HG02763 (cell line): ENCODE results near the gene DLEC1.
"Not testable (repeated sequence)": the region's sequence is repeated elsewhere in the genome, so short reads cannot be mapped to it uniquely, and the experiment has no call there.

ENCODE experiments used
- ATAC-seq: cut with Tn5 transposase; IDR thresholded peaks from one replicate; pipeline ENCODE4 v1.9.1; 2021; ENCODE audit warnings: mild to moderate bottlenecking, moderate library complexity; ENCODE audit not compliant: unreplicated experiment

DLEC1 gene

GRCh38 chr3:38018296-38019266 lies 20.4 kb upstream of the DLEC1 start:
- ATAC-seq: no peak

DNA sequence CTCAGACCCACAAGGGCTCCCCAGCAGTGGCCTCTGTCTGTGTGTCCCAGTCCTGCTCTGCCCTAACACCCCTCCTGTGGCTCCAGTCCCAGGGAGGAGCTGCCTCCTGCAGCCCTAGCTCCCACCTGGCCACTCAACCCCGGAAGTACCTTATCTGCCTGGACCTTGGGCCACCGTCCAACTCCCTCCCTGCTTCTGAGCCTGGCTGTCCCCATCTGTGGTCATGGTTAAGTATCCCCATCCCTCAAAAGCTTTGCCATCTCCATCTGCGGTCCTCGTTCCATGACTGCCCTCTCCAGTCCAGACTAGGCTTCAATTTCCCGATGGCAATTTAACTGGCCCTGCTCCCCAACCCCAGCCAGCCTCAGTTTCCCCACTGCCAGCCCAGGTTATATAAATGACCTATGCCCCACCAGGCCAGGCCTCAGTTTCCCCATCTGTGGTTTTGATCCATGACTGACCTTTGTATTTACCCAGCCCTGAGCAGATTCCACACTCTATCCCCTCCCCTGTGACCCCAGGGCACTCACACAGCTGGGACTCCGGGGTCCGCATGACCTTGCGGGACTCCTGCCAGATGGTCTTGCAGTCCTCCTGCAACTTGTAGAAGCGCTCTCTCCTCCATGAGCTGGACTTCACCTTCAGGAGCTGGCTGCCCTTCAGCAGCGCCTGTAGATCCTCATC lies 19.2 kb upstream of the DLEC1 start:
- ATAC-seq: no peak

DNA sequence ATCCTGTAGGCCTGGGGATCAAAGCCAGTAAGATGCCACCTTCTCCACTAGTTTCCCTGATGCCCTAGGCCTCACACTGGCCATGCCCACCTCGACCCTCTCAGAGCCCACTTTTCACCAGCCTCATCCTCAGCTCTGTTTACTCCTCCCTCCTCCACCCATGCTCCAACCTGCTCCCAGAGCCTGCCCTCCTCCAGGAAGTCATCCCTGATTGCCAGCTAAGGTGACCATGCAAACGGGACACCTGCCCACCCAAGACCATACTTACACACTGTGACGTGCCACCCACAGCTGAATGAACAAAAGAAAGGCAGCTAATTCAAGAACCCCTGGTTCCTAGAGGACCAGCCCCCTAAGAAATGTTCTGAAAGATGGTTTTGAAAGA lies 18.7 kb upstream of the DLEC1 start:
- ATAC-seq: no peak

- ATAC-seq: no peak
These were observed 17.8 kb upstream of the DLEC1 start for GRCh38 chr3:38021196-38021595.

DNA sequence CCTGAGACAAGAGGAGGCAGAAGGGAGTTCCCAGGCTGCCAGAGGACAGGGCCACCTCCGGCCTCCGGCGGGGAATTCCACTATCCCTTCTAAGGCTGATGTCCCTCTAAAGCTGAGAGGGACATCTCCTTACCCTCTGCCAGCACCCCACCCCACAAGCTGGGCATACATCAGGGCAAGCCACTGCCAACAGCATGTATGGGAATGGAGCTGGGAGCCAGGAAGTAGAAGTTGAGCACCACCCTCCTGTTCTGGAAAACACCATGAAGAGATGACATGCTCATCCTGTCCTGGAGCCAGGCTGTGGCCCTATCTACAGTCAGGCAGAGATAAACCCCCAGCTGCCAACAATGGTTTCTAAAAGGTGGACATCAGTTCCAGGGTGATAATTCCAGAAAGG lies 16.7 kb upstream of the DLEC1 start:
- no peak for ATAC-seq

- no peak for ATAC-seq
These were observed 15.9 kb upstream of the DLEC1 start for GRCh38 chr3:38022896-38023709.

GRCh38 chr3:38026856-38027255 lies 12.2 kb upstream of the DLEC1 start:
- no peak for ATAC-seq

DNA sequence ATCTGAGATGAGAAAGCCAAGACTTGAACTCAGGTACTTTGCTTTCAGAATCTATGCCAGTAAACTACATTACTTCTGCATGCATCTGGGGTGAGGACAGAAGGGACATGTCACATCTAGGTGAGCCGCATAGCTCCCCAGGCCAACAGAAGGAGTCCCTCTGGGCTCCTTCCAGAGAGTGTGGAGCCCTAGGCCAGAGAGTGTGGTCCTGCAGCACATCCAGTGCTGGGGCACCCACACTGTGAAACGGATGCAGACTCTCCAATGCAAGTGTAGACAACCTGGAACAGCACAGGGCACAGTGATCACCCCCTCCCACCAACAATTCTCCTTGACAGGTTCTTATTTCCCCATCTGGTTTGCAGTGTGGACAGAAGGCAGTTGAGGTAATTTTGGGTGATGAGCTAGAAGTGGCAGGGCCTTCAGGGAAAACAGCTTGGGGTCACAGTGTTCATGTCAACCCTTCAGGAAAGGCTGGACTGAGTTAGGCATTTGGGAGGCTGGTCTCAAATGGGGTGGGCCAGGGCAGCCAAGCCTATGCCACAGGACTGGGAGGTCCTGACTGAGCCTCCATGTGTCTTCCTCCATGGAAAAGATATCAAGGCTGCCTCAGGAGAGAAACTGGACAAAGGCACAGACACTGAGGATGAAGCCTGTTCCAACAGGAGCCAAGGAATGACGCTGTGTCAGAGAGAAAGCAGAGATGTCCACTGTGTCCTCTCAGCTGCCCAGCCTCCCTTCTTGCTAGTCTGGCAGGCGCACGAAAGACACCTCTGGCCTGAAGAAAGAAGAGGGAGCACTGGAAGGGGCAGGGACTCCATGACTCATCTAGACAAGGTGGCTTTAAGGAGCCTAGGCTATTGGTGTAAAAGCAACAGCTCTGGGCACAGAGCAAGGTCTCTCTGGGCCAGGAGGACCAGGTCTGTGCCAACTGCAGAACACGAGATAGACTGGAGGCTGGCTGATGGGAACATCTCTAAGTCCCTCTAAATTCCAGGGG lies 11.2 kb upstream of the DLEC1 start:
- ATAC-seq: no peak

DNA sequence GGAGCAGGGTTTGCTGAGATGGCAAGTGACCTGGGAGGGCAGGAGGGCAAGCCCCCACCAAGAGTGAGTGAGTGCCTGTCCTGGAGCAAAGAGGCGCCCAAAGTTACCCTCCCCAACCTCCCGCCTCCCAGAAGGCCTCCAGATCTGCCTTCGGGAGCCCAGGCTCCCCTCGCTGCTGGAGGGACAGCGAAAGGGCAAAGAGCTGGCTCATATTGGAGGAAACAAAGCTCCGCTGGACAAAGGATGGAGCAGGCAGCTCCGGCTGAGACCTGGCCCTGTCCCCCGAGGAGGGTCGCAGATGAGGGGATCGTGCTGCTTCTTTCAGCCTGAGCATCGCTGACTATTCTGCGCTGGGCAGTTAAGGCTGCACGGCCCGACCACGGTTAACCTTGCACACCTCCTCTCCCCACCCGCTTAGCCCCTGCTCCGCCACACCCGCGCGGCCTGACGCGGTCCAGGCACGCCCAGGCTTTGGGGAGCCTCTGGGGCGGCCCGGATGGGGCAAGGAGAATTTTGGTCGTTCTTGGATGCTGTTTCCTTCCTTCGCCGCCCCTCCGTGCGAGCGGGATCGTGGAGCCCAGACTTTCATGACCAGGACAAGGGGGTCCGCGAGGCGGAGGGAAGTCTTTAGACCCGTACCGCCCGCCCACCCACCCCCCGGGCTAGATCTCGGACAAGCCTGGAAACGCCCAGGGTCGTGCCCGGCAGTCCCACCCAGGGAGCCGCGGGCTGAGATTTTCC lies 10.2 kb upstream of the DLEC1 start:
- ATAC-seq: no peak

DNA sequence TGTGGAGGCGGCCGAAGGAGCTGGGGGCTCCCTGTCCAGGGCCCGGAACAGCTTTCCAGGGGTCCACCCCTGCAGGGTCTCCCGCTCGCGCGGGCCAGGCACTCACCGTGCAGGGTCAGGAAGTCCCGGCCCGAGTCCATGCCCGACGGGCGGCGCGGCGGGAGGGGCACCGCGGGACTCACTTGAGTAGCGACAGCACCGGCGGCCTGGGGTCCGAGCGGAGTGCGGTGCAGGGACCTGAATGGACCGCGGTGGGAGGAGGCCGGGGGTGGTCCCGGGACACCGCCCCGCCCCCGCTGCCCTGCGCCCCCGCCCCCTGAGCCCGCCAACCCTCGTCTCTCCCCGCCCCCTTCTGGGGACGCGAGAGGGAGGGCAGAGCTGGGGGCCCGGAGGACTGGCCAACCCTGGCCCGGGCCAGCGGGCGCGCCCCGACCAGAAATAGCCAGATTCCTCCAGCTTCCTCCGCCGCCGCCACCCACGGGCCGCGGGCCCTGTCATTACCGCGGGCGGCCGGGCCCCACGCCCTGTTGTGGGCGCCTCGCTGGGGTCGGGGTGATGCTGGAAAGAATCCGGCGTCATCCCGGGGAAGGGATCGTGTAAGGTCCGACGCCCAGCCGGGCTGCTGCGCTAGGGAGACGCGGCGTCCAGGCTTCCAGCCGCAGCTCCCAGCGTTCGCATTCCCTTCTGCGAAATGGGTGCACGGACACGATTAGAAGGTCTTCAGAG lies 9.4 kb upstream of the DLEC1 start, which contains the start of gene PLCD1:
Gene PLCD1 (minus strand): TSS at position 243 of the 726 bp plus-strand sequence. CDS start 103 bp downstream, at position 140.
- no peak for ATAC-seq

- no peak for ATAC-seq
These were observed 8.6 kb upstream of the DLEC1 start for GRCh38 chr3:38030126-38031021.

DNA sequence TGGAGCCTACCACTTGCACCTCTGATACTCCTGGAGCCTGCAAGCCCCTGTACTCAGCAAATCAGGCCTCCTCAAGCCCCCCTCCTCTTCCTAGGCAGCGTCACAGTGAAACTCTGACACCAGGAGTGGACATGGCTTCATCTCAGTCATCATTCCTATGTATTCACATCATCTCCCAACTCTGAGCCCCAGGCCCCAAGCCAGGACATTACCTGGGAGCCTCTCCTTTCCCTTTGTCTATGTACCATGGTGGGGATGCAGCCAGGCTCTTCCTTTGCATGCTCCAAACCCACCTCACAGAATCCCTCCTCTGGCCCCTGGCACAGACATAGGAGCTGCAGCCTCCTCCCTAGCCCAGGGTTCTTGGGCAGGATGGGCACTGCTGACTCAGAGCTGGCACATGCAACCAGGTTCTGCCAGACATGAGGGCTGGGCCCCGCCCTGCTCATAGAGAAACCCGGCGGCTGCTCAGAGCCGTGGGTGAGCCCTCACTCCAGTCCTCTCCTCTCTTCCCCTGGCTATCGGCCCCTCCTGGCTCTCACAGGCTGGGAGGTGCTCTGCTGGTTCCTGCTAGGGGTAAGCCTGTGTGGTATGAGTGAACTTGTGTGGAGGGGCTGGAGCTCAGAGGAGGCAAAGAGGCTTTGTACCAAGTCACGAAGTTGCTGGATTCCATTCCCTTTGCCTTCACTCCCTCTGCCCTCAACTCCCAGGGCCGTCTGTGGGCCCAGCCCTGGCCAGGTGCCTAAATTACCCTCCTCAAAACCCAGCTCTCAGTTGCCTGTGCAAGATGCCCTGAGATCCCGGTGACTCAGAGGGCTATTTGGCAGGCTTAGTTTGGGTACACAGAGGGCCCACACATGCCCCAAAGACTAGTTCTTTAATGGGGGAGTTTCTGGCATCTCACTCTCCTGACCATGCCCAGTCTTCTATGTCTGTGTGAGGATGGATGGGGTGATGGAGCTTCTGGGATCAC lies 7.7 kb upstream of the DLEC1 start:
- ATAC-seq: no peak

DNA sequence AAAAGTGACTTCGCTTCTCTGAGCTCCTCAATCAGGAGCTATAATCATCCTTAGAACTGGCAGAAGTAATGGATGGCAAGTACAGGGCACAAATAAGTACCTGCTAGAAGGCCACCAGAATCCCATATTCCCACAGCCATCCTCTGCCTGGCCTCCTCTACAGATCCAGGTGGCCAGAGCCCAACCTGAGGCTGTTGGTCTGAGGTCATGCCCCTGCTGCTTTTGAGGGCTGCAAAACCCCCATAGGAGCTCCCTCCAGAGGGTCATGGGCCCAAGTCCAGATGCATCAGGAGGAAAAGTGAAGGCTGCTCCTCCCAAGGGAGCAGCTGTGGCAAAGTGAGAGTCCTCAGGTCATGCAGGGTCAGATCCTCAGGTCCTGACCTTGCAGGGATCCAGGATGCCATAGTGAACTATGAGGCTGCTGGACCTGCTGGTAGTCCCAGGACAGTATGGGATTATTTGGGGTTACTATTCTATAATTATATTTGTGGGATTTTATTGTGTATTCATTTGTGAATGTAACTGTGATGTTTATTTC lies 6.6 kb upstream of the DLEC1 start:
- no peak for ATAC-seq

DNA sequence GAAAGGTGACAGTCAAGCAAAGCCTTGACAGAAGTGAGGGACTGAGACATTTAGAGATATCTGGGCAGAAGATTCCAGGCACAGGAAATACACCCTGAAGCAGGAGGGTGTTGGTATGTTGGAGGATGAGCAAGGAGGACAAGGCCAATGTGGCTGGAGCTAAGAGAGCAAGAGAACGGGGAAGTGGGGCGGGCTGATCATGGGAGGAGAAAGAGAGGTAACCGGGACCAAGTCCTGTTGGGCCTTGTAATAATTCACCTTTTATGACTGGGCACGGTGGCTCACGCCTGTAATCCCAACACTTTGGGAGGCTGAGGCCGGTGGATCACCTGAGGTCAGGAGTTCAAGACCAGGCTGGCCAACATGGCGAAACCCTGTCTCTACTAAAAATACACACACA lies 5.4 kb upstream of the DLEC1 start:
- ATAC-seq: not testable (repeated sequence)

GRCh38 chr3:38034335-38034734 lies 4.7 kb upstream of the DLEC1 start:
- ATAC-seq: not testable (repeated sequence)

DNA sequence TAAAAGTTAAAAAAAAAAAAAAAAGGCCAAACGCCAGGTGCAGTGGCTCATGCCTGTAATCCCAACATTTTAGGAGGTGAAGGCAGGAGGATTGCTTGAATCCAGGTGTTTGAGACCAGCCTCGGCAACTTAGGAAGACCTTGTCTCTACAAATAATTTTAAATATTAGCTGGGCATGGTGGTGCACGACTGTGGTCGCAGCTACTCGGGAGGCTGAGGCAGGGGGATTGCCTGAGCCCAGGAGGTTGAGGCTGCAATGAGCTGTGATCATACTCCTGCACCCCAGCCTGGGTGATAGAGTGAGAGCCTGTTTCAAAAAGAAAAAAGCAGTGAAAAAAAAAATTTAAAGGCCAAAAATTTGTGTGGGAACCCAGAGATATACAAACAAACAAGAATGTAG lies 2.7 kb upstream of the DLEC1 start:
- no peak for ATAC-seq
